Ovary (tissue), 10 donors: ENCODE measurements around the gene DELE1. TPM values are rescaled to one million over a fixed set of nuclear protein-coding genes. Genes with fewer than 3 reads are reported as not detected.

Source experiments
- DNase-seq, 5 donors: peaks; one replicate each; pipeline ENCODE4 v3.0.0-alpha.2; 2019 to 2020
- H3K27ac ChIP-seq, 2 donors: fragments of 200-600 bp; one replicate each; pipeline versions ENCODE4 v1.5.1 to v1.8.0; 2019 to 2022
- H3K27me3 ChIP-seq: fragments of 200-600 bp; one replicate; pipeline ENCODE4 v1.8.0; 2022
- H3K36me3 ChIP-seq: fragments of 200-600 bp; sonication (generic); one replicate; pipeline ENCODE4 v1.5.1; 2019
- H3K4me1 ChIP-seq: one replicate; pipeline ENCODE4 v1.8.1; 2013; ENCODE audit warnings: mild to moderate bottlenecking, moderate library complexity; ENCODE audit not compliant: insufficient read depth
- H3K4me3 ChIP-seq: fragments of 200-600 bp; sonication (generic); one replicate; pipeline ENCODE4 v1.5.1; 2017
- H3K9me3 ChIP-seq, 2 donors: fragments of 200-600 bp in 1 of 2; sonication (generic) in 1 of 2; one replicate each; pipeline versions ENCODE4 v1.5.1 to v1.8.1; 2013 to 2019; ENCODE audit warnings: mild to moderate bottlenecking in 1 of 2, moderate library complexity in 1 of 2
- EP300 ChIP-seq: sonication (generic); formaldehyde crosslinking; IDR thresholded peaks from one replicate; pipeline ENCODE4 v1.6.1; 2017; ENCODE audit warnings: antibody characterized with exemption
- POLR2A ChIP-seq: fragments of 450-650 bp; IDR thresholded peaks from one replicate; pipeline ENCODE4 v1.6.1; 2017; ENCODE audit warnings: antibody characterized with exemption, mild to moderate bottlenecking, moderate library complexity
- WGBS, 3 donors: extraction: QIAGEN DNeasy Blood & Tissue Kit in 1 of 3; methylation state at CpG; one replicate each; pipeline versions ENCODE4 v1.1.5 to v1.1.7; 2013 to 2017; 5-methylcytosine and 5-hydroxymethylcytosine counted together
- intact Hi-C, 4 donors: fragments of 100-400 bp; cut with DNase I; formaldehyde crosslinking; loops; one replicate each; pipeline versions ENCODE4 v1.11.0 to v1.15.1; 2022 to 2023
- long read RNA-seq, 3 donors: library from polyadenylated mRNA in 2 of 3; unstranded in 2 of 3; transcript quantifications; one replicate each; pipeline ENCODE4 v2.0.0 and lab custom pipeline, GENCODE V29; 2021 to 2026
- polyA plus RNA-seq, 2 donors: library from polyadenylated mRNA; stranded (reverse); fragments of 200-250 nt in 1 of 2; fragments of 350-450 nt in 1 of 2; fragmentation: Illumina TruSeq in 1 of 2; extraction: RNeasy Lipid Tissue Mini Kit (QIAGEN cat#74804) in 1 of 2; gene quantifications; one replicate each; pipeline ENCODE4 v1.2.3, GENCODE V29; 2013 to 2014
- total RNA-seq, 7 donors: library from RNA; depleted of rRNA in 2 of 7; stranded (reverse); fragments of >200 nt in 2 of 7; fragmentation: NEBNext Ultra II Directional in 3 of 7; extraction: Animal tissue kit (Norgen Biotek cat#: 25700) in 3 of 7; gene quantifications; one replicate each; pipeline versions ENCODE4 v1.1.0 to v1.2.4, GENCODE V29; 2016 to 2023
- TF ChIP-seq, protein P1 (sequence below), 3 donors: fragments of 450-650 bp in 2 of 3; fragments of 200-600 bp in 1 of 3; IDR thresholded peaks; one replicate each; pipeline versions ENCODE4 v1.5.1 to v1.8.0; 2016 to 2022; ENCODE audit warnings: antibody characterized with exemption in 3 of 3, mild to moderate bottlenecking in 1 of 3
- donor health status: DM: no; HTN: no; CAD: no; lungs with moderate emphysema.
- donor health status: DM: no; HTN: no; CAD: no.
- donor health status: Bipolar disorder and iron deficiency.
- donor health status: DM: yes; HTN: yes; CAD: no.
- donor health status: DM: no; HTN: no; CAD: no.
- donor health status: DM: yes; HTN: yes; CAD: no.

DELE1 gene
- 10 to 100 TPM; 42.1 to 69.8 (median 52.9) TPM for total RNA-seq
- 10 to 100 TPM; 39.0 to 43.4 TPM for polyA plus RNA-seq
- long read RNA-seq, donor 1, full-length matches to known transcripts = 24 of 102 reads
- long read RNA-seq, donor 1, partial matches to known transcripts = 46 of 102 reads
- long read RNA-seq, donor 1, other reads (novel, unspliced or antisense) = 32 of 102 reads
- long read RNA-seq, donor 2, full-length matches to known transcripts = 2 of 2 reads
- long read RNA-seq, donor 2, partial matches to known transcripts = 0 of 2 reads
- long read RNA-seq, donor 2, other reads (novel, unspliced or antisense) = 0 of 2 reads
- long read RNA-seq, donor 3, full-length matches to known transcripts = 2 of 47 reads
- long read RNA-seq, donor 3, partial matches to known transcripts = 23 of 47 reads
- long read RNA-seq, donor 3, other reads (novel, unspliced or antisense) = 22 of 47 reads

- peak within 1 kb of the TSS; percentile 60 for H3K4me3 ChIP-seq
- H3K36me3 ChIP-seq = no peaks in the 10 kb centered on the region
- H3K9me3 ChIP-seq = no peaks in the 10 kb centered on the region
- peak; percentile 92 to 95 (median 94) for DNase-seq
- intact Hi-C loops = no loop called here
- peaks cover 7% of the 10 kb centered on the region for H3K4me1 ChIP-seq
- peak within 1 kb of the TSS; percentile 92 to 95 for H3K27ac ChIP-seq
- 0% methylated on average over 52 to 53 of the region's 53 CpGs for WGBS, 3 donors
- TF ChIP-seq EP300 (no peak), POLR2A (peak; percentile 87)
- TF ChIP-seq, protein P1, sequence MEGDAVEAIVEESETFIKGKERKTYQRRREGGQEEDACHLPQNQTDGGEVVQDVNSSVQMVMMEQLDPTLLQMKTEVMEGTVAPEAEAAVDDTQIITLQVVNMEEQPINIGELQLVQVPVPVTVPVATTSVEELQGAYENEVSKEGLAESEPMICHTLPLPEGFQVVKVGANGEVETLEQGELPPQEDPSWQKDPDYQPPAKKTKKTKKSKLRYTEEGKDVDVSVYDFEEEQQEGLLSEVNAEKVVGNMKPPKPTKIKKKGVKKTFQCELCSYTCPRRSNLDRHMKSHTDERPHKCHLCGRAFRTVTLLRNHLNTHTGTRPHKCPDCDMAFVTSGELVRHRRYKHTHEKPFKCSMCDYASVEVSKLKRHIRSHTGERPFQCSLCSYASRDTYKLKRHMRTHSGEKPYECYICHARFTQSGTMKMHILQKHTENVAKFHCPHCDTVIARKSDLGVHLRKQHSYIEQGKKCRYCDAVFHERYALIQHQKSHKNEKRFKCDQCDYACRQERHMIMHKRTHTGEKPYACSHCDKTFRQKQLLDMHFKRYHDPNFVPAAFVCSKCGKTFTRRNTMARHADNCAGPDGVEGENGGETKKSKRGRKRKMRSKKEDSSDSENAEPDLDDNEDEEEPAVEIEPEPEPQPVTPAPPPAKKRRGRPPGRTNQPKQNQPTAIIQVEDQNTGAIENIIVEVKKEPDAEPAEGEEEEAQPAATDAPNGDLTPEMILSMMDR (IDR thresholded peaks at IDR 0.05) = no peak
- no peaks in the 10 kb centered on the region for H3K27me3 ChIP-seq
These were observed at the start of gene DELE1 for GRCh38 chr5:141923448-141924313. Gene DELE1 (plus strand): TSS chr5:141923871. CDS start chr5:141923942, 71 bp downstream.

GRCh38 chr5:141873933-141874261 lies 49.8 kb upstream of the DELE1 start:
- Histone ChIP-seq H3K27me3 (peaks cover 2% of the 10 kb centered on the region), H3K4me1 (peaks cover 9% of the 10 kb centered on the region), H3K36me3 (no peaks in the 10 kb centered on the region), H3K9me3 (no peaks in the 10 kb centered on the region), H3K4me3 (no peak overlapping the region), H3K27ac (no peak overlapping the region)
- intact Hi-C loops = no loop called here
- 55 to 66% (median 57%) methylated on average over 3 of the region's 3 CpGs for WGBS, 3 donors
- TF ChIP-seq, protein P1 (IDR thresholded peaks at IDR 0.05) = no peak
- TF ChIP-seq POLR2A (no peak), EP300 (no peak)
- peak in 1 of 5 donors; percentile 7 for DNase-seq

DNA sequence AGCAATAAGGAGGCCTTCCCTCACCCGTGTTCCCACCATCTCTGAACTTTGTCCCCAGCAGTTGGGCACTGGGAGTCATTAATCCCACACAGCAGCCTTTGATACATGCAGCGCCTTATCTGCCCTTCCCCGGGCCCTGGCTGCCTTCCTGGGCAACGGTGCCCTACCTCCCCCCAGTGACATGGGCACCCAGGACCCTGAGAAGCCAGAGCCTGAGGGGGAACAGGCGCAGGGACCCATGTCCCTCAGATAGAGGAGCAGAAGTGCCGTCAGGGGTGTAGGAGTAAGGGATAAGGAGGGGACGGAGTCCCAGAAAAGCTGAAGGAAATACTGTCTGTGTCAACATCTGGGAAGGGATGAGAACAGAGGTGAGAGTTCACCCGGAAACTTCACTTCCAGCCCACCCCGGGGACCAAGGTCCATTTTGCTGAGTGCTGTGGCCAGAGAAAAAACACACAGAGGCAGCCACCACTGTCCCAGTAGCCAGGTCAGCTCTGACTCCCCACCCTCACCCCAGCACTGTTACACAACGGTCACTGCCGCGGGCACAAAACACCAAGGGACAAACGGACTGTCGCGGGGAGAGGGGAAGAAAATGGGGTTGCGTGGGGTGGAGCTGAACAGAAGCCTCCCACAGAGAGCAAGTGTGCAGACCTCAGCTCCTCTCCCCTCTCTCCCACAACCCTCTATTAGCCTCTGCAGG lies 49.3 kb upstream of the DELE1 start:
- TF ChIP-seq, protein P1 (IDR thresholded peaks at IDR 0.05) = no peak
- TF ChIP-seq POLR2A (no peak), EP300 (no peak)
- intact Hi-C loops = no loop called here
- H3K36me3 ChIP-seq = no peaks in the 10 kb centered on the region
- H3K4me3 ChIP-seq = no peak overlapping the region
- H3K27ac ChIP-seq = no peak overlapping the region
- H3K4me1 ChIP-seq = peaks cover 11% of the 10 kb centered on the region
- DNase-seq = peak in 1 of 5 donors; percentile 13
- WGBS, 3 donors = 33 to 46% (median 42%) methylated on average over 16 of the region's 16 CpGs
- H3K9me3 ChIP-seq = no peaks in the 10 kb centered on the region
- peaks cover 2% of the 10 kb centered on the region for H3K27me3 ChIP-seq
